Measurements from ENCODE around the gene PGAM2. TPM values are rescaled to one million over a fixed set of nuclear protein-coding genes. Genes with fewer than 3 reads are reported as not detected.

The PGAM2 gene
- total RNA-seq, 4 donors from 2014 or later = 0.57 to 1.6 (median 1.3) TPM; not detected in 1

DNA sequence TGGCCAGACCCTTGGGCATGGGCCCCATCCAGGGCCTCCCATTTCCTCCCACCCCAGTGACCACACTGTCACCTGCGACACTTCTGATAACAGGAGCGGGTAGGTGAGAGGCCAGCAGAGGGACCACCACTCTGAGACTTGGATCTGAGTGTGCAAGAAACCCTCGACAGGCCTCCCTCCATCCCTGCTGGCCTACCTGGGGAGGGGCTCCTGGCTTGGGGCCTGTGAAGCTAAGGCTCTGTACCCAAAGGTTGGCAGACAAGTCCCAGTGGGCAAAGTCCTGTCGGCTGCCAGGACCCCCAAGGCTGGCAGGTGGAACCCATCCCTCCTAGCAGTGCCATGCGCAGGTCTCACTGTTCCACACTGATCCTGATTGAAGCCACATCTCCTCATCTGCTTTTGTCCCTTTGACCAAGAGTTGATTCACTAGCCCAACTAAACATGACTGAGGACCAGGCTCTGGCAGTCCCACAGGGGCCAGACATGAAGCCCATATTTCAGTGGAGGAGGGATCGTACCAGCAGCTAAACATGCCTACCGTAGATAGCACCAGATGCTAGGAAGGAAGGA lies 1.2 kb upstream of the PGAM2 start:
- intact Hi-C loops (cut with DNase I) = no loop called here
- DNase-seq = no peak

GRCh38 chr7:44066111-44066460 lies 719 bp upstream of the PGAM2 start:
- Histone ChIP-seq H3K9me3 (no peaks in the 10 kb centered on the region), H3K36me3 (peaks cover under 1 to 19% (median 15%) of the 10 kb centered on the region in 3 donors), H3K4me1 (peaks cover 16 to 51% (median 28%) of the 10 kb centered on the region in 3 donors), H3K4me3 (no peak overlapping the region), H3K27ac (no peak overlapping the region), H3K27me3 (no peaks in the 10 kb centered on the region)
- no peak for TF ChIP-seq CTCF (IDR thresholded peaks at IDR 0.05)
- TF ChIP-seq POLR2A (IDR thresholded peaks at IDR 0.05) = no peak
- WGBS, 2 donors = 30 to 42% methylated on average over 4 to 5 of the region's 6 CpGs
- intact Hi-C loops (cut with DNase I) = no loop called here
- DNase-seq = no peak

More for the DNA sequence above, 1.2 kb upstream of the PGAM2 start:
- Histone ChIP-seq H3K27me3 (no peaks in the 10 kb centered on the region), H3K4me3 (no peak overlapping the region), H3K9me3 (no peaks in the 10 kb centered on the region), H3K36me3 (peaks cover 0 to 14% (median 13%) of the 10 kb centered on the region in 3 donors), H3K4me1 (peaks cover 18 to 56% (median 29%) of the 10 kb centered on the region in 3 donors), H3K27ac (no peak overlapping the region)
- TF ChIP-seq POLR2A (IDR thresholded peaks at IDR 0.05) (peak in 1 of 4 donors; percentile 14), CTCF (IDR thresholded peaks at IDR 0.05) (no peak)
- WGBS, 2 donors = 73 to 100% methylated on average over 1 to 5 of the region's 7 CpGs

DNA sequence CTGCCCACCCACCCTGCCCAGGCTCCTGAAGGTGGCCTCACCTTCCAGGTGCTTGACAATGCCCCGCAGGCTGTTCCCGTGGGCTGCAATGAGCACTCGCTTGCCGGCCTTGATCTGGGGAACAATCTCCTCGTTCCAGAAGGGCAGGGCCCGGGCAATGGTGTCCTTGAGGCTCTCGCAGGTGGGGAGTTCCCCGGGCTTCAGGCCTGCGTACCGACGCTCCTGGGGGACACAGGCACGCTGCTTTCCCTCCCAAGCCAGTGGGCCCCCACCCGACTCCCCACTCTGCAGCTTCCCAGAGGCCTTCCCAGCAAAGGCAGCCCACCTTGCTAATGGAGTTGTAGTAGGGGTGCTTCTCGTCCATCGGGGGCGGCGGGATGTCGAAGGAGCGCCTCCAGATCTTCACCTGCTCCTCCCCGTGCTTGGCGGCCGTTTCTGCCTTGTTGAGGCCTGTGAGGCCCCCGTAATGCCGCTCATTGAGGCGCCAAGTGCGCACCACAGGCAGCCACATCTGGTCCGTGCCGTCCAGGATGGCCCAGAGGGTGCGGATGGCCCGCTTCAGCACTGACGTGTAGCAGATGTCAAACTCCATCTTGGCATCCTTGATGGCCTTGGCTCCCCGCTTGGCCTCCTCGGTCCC lies 456 bp downstream of the PGAM2 start:
- TF ChIP-seq CTCF (IDR thresholded peaks at IDR 0.05) = no peak
- TF ChIP-seq POLR2A (IDR thresholded peaks at IDR 0.05) = no peak
- DNase-seq = no peak
- no peaks in the 10 kb centered on the region for H3K9me3 ChIP-seq
- H3K27me3 ChIP-seq = no peaks in the 10 kb centered on the region
- H3K4me3 ChIP-seq = no peak overlapping the region
- H3K36me3 ChIP-seq = peaks cover 12 to 31% (median 27%) of the 10 kb centered on the region in 3 donors
- H3K27ac ChIP-seq = no peak overlapping the region
- peaks cover 16 to 41% (median 23%) of the 10 kb centered on the region in 3 donors for H3K4me1 ChIP-seq
- WGBS, 2 donors = 13 to 20% methylated on average over 3 to 29 of the region's 33 CpGs
- intact Hi-C loops (cut with DNase I) = no loop called here

- intact Hi-C loops (cut with DNase I) = no loop called here
- Histone ChIP-seq H3K4me1 (peaks cover 16 to 49% (median 28%) of the 10 kb centered on the region in 3 donors), H3K27ac (peak overlapping the region in 2 of 4 donors; percentile 4 to 13), H3K27me3 (no peaks in the 10 kb centered on the region), H3K36me3 (peaks cover 20 to 39% (median 35%) of the 10 kb centered on the region in 3 donors), H3K9me3 (no peaks in the 10 kb centered on the region), H3K4me3 (no peak overlapping the region)
- DNase-seq = no peak
- TF ChIP-seq POLR2A (IDR thresholded peaks at IDR 0.05) = no peak
- TF ChIP-seq CTCF (IDR thresholded peaks at IDR 0.05) = no peak
- WGBS, 2 donors = 39 to 47% methylated on average over 7 to 15 of the region's 16 CpGs
Measured at GRCh38 chr7:44063894-44064651, 1.3 kb downstream of the PGAM2 start.

DNA sequence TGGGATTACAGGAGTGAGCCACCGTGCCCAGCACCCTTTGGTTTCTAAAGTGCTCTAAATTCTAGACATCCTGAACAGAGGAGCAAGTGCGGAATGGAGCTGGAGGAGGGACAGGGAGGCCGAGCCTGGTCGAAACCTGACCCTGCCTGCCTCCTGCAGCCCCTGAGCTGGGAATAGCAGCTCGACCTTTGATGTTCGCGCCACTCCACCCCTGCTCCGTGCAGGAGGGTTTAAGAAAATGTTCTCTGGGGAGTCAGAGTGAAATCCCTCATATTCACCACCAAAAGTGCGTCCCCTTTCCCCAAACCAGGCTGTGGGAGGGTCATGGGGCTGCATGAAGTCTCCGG lies 1.8 kb downstream of the PGAM2 start:
- peaks cover 18 to 55% (median 34%) of the 10 kb centered on the region in 3 donors for H3K4me1 ChIP-seq

More for the DNA sequence above, 1.8 kb downstream of the PGAM2 start:
- DNase-seq = no peak
- TF ChIP-seq POLR2A (IDR thresholded peaks at IDR 0.05) (no peak), CTCF (IDR thresholded peaks at IDR 0.05) (no peak)
- H3K36me3 ChIP-seq = peaks cover 26 to 45% (median 40%) of the 10 kb centered on the region in 3 donors
- H3K27ac ChIP-seq = peak overlapping the region in 2 of 4 donors; percentile 4 to 13
- 44 to 61% methylated on average over 3 to 6 of the region's 10 CpGs for WGBS, 2 donors
- H3K27me3 ChIP-seq = no peaks in the 10 kb centered on the region
- H3K9me3 ChIP-seq = no peaks in the 10 kb centered on the region
- no peak overlapping the region for H3K4me3 ChIP-seq
- intact Hi-C loops (cut with DNase I) = no loop called here
